NCI-H146 (cell line): ENCODE measurements around the gene GPR137.

Source experiments
- DNase-seq: peaks from one replicate; lab custom pipeline; 2025; lab: John Stamatoyannopoulos, UW

The GPR137 gene

DNA sequence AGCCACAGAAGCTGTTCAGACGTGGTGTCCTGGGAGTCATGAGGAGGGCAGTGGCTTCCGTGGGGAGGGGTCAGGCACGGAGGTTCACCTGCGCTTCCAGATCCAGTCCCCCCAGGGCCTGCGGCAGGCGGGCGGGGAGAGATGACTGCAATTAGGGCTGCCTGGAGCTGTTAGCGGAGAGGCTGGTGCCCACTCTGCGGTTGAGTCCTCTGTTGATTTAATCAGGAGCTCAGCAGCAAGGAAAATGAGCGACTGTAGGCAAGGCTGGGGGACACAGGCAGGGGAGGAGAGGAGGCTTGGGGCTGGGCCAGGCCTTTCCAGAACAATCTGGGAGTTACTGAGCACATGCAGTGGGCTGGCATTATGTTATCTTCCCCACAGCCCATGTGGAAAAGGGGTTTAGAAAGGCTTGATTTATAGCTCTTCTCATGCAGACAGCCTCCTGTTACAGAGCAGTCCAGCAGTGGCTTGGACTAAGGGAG is 21.2 kb upstream of the GPR137 start:
- DNase-seq = no peak

DNA sequence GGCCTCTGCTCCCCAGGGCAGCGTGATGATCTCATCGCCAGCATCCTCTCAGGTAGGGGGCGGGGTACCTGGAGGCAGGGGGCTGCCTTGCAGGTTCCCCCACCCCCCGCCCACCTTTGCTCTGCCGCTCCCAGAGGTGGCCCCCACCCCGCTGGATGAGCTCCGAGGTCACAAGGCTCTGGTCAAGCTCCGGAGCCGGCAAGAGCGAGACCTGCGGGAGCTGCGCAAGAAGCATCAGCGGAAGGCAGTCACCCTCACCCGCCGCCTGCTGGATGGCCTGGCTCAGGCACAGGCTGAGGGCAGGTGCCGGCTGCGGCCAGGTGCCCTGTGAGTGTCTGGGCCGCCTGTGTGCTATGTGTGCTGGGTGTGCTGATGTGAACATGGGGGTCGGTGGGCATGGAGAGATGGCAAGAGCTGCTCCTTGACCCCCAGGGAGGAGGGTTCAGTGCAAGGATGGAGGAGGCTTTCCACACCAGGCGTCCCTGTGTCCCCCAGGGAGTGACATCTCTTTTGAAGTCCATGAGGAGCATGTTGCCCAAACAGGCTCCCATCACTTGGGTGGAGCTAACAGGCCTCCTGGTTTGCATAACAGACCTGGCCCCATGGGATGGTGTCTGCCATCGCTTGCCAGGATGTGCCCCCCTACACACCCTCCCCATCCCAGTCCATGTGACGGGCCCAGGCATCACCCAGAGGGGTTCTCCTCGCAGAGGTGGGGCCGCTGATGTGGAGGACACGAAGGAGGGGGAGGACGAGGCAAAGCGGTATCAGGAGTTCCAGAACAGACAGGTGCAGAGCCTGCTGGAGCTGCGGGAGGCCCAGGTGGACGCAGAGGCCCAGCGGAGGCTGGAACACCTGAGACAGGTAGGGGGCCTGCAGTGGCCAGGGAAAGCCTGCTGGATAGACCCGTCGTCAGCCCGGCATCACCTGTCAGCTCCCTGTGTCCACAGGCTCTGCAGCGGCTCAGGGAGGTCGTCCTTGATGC is 20.2 kb upstream of the GPR137 start:
- DNase-seq = peak; percentile 84

DNA sequence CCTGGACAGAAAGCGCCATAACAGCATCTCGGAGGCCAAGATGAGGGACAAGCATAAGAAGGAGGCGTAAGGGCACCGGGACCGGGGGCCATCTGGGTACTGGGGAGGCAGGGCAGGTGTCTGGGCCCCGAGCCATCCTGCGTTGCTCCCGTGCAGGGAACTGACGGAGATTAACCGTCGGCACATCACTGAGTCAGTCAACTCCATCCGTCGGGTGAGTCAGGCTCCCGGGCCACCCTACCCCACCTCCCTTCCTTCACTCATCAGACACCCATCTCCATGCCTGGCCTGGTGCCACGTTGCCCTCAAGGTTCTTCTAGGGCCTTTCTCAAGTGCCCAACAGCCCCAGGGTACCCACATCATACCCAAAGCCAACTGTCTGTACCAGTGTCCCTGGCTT is 19.3 kb upstream of the GPR137 start:
- no peak for DNase-seq

DNA sequence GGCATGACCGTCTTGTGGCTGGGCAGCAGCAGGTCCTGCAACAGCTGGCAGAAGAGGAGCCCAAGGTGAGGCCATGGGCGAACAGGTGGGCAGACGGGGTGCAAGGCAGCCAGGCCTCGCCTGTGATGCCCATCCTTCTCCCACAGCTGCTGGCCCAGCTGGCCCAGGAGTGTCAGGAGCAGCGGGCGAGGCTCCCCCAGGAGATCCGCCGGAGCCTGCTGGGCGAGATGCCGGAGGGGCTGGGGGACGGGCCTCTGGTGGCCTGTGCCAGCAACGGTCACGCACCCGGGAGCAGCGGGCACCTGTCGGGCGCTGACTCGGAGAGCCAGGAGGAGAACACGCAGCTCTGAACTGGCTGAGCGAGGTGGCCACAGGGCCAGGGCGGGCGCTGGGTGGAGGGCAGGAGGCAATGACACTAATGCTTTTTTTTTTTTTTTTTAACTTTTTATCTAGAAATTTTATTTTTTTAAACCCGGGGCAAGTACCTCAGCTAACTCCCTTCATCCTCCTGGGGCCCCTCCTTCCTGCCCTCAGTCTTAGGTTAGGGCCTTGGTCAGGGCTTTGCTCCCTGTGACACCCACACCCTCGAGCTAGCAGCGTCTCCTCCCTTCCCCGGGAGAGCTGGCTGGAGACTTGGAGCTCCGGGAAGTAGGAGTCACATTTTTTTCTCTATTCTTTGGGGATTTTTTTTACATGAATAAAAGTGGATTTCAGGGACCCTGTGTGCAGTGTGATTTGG is 18.3 kb upstream of the GPR137 start:
- no peak for DNase-seq

DNA sequence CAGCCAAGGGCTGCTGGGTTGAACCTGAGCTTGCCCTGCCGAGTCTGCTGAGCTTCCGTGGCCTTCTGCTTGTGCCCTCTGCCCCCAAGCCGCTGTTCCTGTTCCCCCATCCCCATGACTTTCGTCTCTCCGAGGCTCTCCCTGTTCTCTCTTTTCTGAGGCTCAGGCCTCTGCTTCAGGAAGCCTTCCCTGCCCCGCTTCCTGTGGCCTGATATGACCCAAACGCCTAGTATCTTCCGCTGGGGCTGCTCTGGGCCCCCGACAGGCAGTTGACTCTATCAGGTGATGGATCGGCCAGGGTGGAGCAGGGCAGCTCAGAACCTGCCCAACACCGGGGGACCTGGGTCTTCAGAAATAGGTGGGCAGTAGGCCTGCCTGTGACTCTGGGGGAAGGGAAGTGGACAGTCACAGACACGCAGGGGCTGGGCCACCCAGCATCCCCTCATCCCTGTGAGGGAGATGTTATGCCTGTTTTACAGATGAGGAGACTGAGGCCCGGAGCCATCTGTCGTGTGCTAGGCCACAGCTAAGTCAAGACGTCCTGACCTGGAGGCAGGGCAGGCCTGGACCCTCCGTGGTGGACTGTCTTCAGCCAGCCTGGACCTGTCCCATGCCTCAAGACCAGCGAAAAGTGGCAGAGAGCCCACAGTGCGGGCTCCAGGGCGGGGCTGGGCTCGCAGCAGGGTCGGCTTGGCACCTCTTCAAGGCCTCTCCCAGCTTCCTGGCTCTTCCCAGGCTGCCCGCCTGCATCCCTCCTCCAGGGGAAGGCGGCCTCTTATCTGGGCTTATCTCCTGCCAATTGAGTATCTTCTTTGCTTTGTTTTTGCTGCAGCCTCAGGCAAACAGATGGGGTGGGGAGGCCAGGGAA is 17.4 kb upstream of the GPR137 start:
- DNase-seq = peak; percentile 74

DNA sequence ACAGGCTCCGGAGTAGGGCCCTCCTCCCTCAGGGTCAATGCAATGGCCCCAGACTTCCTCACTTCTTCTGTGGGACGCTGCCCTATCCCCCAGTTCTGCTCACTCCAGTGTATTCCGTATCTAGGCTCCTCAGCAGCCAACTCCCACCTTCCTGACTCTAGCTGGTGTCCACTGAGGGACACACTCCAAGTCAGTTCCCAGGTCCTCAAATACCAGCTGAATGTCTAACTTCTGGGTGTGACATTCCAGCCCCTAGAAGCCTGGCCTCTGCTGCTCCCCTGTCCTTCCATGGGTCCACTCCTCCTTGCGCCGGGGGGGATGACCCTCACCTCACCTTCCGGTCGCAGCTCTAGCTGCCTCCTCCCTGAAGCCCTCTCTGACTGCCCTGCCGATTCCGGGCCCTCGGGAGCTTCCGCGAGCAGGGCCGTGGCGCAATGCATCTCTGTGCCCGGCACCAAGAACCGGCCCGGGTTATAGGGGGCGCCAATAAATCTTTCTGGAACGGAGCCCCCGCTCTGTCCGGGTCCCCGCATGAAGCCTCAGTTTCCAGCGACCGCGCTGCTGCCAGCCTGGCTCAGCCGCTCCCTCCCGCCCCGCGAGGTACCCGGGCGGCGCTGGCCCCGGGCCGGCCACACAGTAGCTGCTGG is 16.6 kb upstream of the GPR137 start:
- peak; percentile 46 for DNase-seq

DNA sequence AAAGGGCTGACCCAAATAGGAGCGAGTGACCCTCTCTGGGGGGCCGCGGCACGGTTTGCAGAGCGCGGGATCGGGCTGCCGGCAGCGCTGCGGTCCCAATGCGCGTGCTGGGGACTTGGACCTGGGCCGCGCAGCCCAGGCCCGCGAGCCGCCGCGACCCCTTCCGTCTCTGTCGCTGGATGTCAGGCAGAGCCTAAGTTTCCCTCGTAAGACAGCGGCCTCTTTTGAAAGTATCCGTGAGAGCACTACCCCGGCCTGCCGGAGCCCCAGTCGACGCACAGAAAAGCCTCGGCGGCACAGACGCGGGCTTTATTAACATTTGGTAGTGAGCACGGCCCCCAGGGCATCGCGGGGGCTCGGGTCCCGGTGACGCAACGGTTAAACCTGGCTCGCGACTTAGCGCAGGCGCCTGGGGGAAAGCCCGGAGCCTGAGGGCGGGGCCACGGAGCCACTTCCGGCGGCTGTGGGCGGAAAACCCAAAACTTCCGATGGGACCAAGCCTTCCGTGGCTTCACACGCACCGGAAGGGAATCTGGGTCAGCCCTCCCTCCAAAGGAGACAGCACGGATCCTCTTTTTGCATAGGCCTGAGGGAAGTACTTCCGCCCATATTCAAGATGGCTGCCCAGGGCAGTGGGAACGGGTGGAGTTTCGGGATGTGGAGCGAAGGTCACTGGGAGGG is 16.0 kb upstream of the GPR137 start:
- DNase-seq = peak; percentile 100

DNA sequence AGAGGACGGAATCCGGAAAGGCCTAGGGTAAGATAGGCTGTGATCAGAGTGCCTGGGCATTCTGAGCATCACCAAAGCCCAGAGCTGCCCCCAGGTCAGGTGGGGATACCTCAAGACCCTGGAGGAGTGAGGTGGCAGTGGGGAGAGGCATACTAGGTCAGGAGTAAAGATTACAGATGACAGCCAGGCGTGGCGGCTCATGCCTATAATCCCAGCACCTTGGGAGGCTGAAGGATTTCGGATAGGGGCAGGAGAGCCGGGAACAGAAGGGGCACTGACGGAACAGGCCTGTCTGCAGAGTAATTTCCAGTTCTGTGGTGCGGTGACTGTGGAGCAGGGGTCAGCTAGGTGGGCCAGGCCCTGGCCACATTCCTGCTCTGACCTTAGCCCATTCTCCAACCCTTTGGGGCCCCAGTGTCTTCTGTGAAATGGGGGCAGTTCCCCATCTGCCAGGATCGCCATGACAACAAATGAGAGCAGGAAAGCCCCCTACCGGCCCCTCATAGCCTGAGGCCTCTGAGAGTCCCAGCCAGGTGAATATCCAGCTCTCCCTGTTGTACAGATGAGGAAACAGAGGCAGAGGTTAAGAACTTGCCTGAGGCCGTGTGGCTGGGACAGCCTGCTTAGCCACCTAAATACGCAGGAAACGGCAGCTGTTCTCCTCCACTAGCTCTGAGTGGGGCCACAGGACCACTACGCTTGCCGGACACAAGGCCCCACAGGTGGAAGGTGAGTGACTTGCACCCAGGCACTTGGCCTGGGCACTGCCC is 10.4 kb upstream of the GPR137 start:
- no peak for DNase-seq

DNA sequence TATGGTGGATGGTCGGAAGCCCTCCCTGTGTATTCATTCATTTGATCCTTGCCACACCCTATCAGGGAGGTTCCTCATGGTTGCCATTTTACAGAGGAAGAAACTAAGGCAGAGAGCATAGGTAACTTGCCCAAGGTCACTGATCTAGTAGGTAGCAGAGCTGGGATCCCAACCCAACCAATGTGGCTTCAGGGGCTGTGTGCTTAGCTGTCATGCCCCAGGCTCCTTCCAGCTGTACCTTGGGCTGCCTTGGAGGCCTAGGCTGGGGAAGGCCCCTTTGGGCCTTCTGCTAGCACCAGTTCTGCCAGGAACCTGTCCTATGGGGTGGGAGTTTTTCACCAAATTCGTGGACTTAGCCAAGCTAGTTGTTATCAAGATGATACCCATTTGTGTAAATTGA is 9.8 kb upstream of the GPR137 start:
- no peak for DNase-seq

DNA sequence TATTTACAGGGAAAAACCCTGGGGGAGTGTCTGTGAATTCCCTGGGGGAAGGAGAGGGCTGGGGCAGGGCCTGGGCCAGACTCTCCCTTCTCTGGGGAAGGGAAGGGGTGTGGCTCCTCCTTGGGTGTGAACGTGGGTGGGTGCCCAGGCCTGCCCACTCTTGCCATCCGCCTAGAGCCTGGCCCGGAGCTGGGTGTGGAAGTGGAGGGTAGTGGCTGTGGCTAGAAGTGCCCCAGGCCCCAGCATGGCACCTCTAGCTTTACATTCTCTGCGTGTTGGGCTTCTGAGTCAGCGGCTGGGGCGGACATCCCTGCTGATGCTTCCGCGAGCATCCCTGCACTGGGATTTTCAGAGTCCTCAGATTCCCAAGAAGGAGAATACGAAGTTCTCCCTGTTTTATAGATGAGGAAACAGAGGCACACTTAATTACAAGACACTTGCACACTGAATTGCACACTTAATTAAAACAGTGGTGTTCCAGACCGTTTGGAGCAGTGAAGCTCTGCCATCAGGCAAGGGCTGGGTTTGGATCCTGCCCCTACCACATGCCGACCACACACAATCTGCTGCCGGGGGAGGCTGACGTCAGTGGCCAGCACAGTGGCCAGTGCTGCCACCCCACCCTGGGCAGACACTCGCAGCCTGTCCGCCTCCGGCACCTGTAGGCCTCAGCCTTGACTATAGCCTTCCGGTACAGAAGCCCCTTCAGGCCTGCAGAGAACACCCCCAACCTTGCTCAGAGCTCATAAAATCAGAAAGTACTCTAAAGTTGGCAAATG is 8.8 kb upstream of the GPR137 start:
- no peak for DNase-seq

DNA sequence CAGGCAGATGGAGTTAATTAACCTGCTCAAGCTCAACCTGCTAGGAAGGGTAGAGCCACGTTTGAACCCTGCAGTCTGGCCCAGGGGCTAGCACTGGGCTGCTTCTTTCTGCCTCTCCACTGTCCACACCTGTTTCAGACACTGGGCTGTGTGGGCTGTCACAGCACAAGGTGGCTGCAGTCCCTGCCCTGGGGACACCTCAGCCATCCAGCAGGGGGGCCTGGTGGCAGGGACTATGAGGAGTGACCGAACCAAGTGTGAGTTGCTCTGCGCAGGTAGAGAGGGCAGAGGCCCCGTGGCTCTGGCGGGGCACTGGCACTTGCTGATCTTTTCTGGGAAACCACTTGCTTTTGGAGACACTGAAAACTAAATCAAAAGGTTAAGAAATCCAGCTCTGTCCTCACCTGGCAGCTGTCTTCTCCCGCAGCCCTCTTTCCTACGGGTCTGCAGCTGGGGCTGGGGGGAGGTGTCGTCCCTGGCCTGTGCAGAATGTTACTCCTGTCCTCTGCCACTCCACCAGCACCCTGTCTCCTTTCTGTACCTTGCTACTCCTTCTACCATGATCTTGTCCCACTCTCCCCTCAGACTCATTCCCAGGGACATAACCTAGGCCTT is 7.0 kb upstream of the GPR137 start:
- DNase-seq = no peak

DNA sequence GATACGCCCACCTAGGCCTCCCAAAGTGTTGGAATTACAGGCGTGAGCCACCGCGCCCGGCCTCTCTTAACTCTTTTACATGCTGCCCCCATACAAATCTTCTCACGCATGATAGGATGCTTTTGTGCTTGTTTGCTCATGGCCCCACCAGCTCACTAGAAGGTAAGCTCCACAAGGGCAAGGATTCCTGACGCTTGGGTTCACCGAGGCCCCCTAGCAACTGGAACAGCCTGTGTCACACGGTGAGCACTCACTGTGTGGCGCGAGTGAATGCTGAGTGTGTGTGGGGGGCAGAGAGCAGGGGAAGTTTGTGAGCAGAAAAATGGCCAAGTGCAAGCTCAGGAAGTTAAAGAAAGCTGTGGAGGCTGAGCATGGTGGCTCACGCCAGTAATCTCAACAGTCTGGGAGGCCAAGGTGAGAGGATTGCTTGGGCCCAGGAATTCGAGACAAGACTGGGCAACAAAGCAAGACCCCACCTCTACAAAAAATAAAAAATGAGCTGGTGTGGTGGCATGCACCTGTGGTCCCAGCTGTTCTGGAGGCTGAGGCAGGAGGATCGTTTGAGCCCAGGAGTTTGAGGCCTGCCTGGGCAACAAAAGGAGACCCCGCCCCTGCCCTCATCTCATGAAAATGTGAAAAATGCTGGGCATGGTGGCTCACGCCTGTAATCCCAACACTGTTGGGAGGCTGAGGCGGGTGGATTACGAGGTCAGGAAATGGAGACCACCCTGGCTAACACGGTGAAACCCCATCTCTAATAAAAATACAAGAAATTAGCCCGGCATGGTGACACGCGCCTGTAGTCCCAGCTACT is 3.5 kb upstream of the GPR137 start:
- no peak for DNase-seq

DNA sequence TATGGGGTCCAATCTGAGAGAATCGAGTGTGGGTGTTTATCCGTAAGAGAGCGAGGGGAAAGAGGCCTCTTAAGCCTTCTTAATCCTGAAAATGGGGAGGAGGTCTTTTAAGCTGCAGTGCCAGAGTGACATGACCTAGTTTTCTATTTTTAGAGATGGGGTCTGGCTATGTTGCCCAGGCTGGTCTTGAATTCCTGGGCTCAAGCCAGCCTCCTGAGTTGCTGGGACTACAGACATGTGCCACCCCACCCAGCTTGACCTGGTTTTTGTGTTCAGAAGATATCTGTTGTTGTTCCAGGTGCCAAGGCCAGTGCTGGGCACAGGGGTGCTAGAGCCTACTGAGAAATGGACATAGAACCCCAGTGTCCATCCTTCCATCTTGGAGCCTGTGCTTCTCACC is 2.6 kb upstream of the GPR137 start:
- no peak for DNase-seq

DNA sequence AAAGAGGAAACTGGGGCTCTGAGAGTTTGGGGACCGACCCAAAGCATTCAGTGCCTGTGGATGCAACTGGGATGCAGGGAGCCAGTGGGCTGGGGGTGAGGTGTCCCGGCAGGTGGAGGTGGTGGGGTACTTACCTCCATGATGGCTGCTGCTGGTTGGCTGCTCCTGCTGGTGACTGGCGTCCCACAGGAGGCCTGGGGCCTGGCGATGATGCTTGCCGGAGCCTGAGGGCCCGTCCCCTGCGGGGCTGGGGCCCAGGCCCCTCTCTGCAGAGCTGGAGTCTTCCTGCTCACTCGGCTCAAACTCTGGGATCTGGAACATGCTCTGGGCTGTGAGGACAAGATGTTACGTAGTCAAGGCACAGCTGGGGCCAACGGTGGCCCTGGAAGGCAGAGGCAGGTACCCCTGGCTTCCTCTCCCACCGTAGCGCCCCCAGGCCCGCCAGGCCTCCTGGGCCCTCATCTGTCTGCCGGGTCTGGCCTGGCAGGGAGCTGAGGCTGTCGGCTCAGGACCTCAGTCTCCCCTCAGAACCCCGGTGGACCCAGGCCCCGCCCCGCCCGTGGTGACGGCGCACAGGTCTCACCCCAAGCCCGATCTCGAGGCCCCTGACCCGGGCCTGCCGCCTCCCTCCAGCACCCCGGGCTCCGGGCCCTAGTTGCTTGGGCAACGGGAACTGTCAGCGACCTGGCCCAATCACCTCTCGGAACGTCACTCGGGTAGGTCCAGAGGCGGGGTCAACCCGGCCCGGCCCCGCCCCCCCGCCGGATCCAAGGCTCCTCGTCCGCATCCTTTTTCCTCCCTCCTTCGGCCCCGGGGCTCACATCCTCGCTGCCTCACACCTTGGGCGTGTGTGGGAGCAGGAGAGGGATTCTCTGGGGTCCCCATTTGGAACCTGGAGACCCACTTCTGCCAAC is 1.3 kb upstream of the GPR137 start, which contains the start of gene BAD:
TSS of gene BAD (minus strand) at position 618 of the 914 bp plus-strand sequence. CDS start at position 321, 297 bp downstream.
- peak; percentile 93 for DNase-seq

DNA sequence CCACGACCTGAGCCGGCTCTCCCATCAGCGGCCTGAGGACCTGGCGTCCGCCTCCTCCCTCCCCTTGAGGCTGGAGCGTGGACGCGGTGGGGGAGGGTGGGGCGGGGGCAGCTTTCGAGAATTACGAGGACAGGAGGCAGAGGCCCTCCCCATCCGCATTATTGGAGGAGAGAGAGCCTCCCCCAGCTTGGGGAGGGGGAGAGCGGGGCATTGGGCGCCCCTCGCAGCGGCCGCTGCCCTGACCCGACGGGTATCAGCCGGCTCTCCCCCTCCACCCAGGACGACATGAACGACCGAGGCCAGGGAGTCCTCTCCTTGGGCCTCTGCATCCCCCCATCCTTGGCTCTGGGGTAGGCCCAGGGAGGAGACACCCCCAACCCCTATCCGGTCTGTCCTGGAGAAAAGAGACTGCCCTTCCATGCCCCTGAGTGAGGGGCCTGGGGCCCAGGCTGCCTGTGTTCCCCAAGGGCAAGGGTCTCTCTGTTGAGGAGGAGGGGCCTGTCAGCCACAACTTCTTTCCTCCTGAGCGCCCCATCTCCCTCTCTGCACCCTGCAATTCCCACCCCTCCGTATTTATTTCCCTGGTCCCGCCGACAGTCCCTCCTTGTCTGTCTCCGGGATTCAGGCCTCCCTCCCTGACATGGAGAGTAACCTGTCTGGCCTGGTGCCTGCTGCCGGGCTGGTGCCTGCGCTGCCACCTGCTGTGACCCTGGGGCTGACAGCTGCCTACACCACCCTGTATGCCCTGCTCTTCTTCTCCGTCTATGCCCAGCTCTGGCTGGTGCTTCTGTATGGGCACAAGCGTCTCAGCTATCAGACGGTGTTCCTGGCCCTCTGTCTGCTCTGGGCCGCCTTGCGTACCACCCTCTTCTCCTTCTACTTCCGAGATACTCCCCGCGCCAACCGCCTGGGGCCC is 495 bp downstream of the GPR137 start:
- peak; percentile 47 for DNase-seq

DNA sequence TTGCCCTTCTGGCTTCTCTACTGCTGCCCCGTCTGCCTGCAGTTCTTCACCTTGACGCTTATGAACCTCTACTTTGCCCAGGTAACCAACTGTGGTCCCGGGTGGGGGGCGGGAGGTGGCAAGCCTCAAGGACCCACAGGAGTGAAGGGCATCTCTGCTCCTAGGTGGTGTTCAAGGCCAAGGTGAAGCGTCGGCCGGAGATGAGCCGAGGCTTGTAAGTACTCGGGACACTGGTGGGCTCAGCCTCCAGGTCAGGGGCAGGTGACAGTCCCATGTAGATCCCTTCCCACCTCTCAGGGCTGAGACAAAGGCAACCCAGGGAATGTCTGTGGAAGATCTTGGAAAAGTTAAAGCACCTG is 1.1 kb downstream of the GPR137 start:
- no peak for DNase-seq
